HCT116 (cell line): ENCODE measurements around the gene EI24. TPM values are rescaled to one million over a fixed set of nuclear protein-coding genes. Genes with fewer than 3 reads are reported as not detected.

Experiments
- ATAC-seq: fragments of 200-7000 bp; cut with Tn5 transposase; 2 replicates; pipeline ENCODE4 v1.9.1; 2020; ENCODE audit warnings: mild to moderate bottlenecking, moderate library complexity
- BruUV-seq: library from RNA; stranded (reverse); fragments of 400-500 nt; replicated peaks from 2 replicates; lab custom pipeline; 2021; lab: Mats Ljungman, UMichigan
- CTCF ChIA-PET: fragments of 300-600 bp; sonication (Branson Sonifier 250); formaldehyde crosslinking; loops from one replicate; lab custom pipeline; 2021; ENCODE audit warnings: antibody characterized with exemption; lab: Charles Lee
- POLR2A ChIA-PET: fragments of 300-600, 350-600 bp; sonication (Branson Sonifier 250); formaldehyde crosslinking; loops from one replicate; lab custom pipeline; 2021; ENCODE audit warnings: antibody characterized with exemption; lab: Charles Lee
- RAD21 ChIA-PET, 2 experiments: fragments of 300-600 bp; sonication (Branson Sonifier 250); formaldehyde crosslinking; loops; one replicate each; lab custom pipeline; 2023; ENCODE audit warnings: low total read pairs in 2 of 2; ENCODE audit not compliant: uncharacterized antibody in 2 of 2, unreplicated experiment in 2 of 2, low non-redundant PET in 1 of 2; lab: Charles Lee
- DNase-seq: peaks from one replicate; pipeline ENCODE4 v3.0.0-alpha.2; 2010; ENCODE audit warnings: low read depth, low spot score
- H2AFZ ChIP-seq: fragments of 200-600 bp; shearing (Covaris generic), sonication (generic); 2 replicates; pipeline ENCODE4 v1.6.1; 2017; ENCODE audit warnings: low read depth, mixed run types, mixed read lengths, antibody characterized with exemption, low read length; ENCODE audit not compliant: poor library complexity, severe bottlenecking
- H3K27ac ChIP-seq: 2 replicates; pipeline ENCODE4 v1.5.1; 2012; ENCODE audit warnings: low read depth, low read length
- H3K27me3 ChIP-seq: fragments of 200-600 bp; sonication (generic); 2 replicates; pipeline ENCODE4 v1.6.1; 2016; ENCODE audit warnings: mixed run types, low read length, mixed read lengths; ENCODE audit not compliant: insufficient read depth
- H3K36me3 ChIP-seq, 2 experiments: fragments of 200-500 bp in 1 of 2; fragments of 200-600 bp in 1 of 2; sonication (Bioruptor generic) in 1 of 2; sonication (generic) in 1 of 2; 2 replicates each; pipeline versions ENCODE4 v1.5.1 to v1.6.1; 2014 to 2016; ENCODE audit warnings: low read length in 2 of 2, inconsistent platforms in 1 of 2, mixed read lengths in 1 of 2, mixed run types in 1 of 2; ENCODE audit not compliant: insufficient read depth in 2 of 2, control insufficient read depth in 1 of 2
- H3K4me1 ChIP-seq, 2 experiments: fragments of 200-600 bp in 1 of 2; sonication (generic) in 1 of 2; 2 replicates each; pipeline versions ENCODE4 v1.5.1 to v1.6.1; 2012 to 2017; ENCODE audit warnings: low read length in 2 of 2, inconsistent platforms in 1 of 2, mild to moderate bottlenecking in 1 of 2, mixed read lengths in 1 of 2, mixed run types in 1 of 2, moderate library complexity in 1 of 2; ENCODE audit not compliant: insufficient read depth in 2 of 2, control insufficient read depth in 1 of 2
- H3K4me2 ChIP-seq: fragments of 200-600 bp; sonication (generic); 2 replicates; pipeline ENCODE4 v1.6.1; 2017; ENCODE audit warnings: mixed run types, low read length, mixed read lengths
- H3K4me3 ChIP-seq, 2 experiments: fragments of 200-600 bp in 1 of 2; sonication (generic) in 1 of 2; replicated peaks in 1 of 2; 2 replicates each; pipeline ENCODE4 v1.5.1; 2011 to 2016; ENCODE audit warnings: low read length in 2 of 2, control low read depth in 1 of 2, low read depth in 1 of 2, mild to moderate bottlenecking in 1 of 2, mixed read lengths in 1 of 2, mixed run types in 1 of 2
- H3K79me2 ChIP-seq: fragments of 200-600 bp; sonication (generic); 2 replicates; pipeline ENCODE4 v1.6.1; 2017; ENCODE audit warnings: mild to moderate bottlenecking, mixed run types, low read length, moderate library complexity, mixed read lengths; ENCODE audit not compliant: insufficient read depth
- H3K9ac ChIP-seq: fragments of 200-600 bp; sonication (generic); 2 replicates; pipeline ENCODE4 v1.6.1; 2016; ENCODE audit warnings: low read length, mixed read lengths
- H3K9me2 ChIP-seq: fragments of 200-600 bp; sonication (generic), shearing (Covaris generic); 2 replicates; pipeline ENCODE4 v1.6.1; 2017; ENCODE audit warnings: mixed run types, mild to moderate bottlenecking, moderate library complexity; ENCODE audit not compliant: insufficient read depth
- H3K9me3 ChIP-seq, 2 experiments: fragments of 200-500 bp in 1 of 2; fragments of 200-600 bp in 1 of 2; sonication (Bioruptor generic) in 1 of 2; sonication (generic) in 1 of 2; 2 replicates each; pipeline ENCODE4 v1.6.1; 2014 to 2017; ENCODE audit warnings: low read length in 2 of 2, mixed read lengths in 2 of 2, inconsistent platforms in 1 of 2, low read depth in 1 of 2, mild to moderate bottlenecking in 1 of 2, mixed run types in 1 of 2, moderate library complexity in 1 of 2; ENCODE audit not compliant: control insufficient read depth in 1 of 2, insufficient read depth in 1 of 2
- H4K20me1 ChIP-seq: fragments of 200-600 bp; sonication (generic), shearing (Covaris generic); 2 replicates; pipeline ENCODE4 v1.6.1; 2017; ENCODE audit warnings: mixed run types, mild to moderate bottlenecking, moderate library complexity; ENCODE audit not compliant: insufficient read depth
- CEBPB ChIP-seq: IDR thresholded peaks from 2 replicates; pipeline ENCODE4 v1.6.1; 2012; ENCODE audit warnings: low read depth
- EZH2 ChIP-seq: fragments of 200-600 bp; sonication (generic); IDR thresholded peaks from 2 replicates; pipeline ENCODE4 v1.6.1; 2017; ENCODE audit warnings: antibody characterized with exemption, mixed run types
- EZH2phosphoT487 ChIP-seq: fragments of 200-600 bp; IDR thresholded peaks from 2 replicates; pipeline ENCODE4 v1.6.1; 2018; ENCODE audit warnings: antibody characterized with exemption, borderline replicate concordance
- FOSL1 ChIP-seq: IDR thresholded peaks from 2 replicates; pipeline ENCODE4 v1.6.1; 2012; ENCODE audit warnings: low read depth
- JUND ChIP-seq: IDR thresholded peaks from 2 replicates; pipeline ENCODE4 v1.6.1; 2012
- RAD21 ChIP-seq: IDR thresholded peaks from 2 replicates; pipeline ENCODE4 v1.6.1; 2012; ENCODE audit warnings: low read depth, mild to moderate bottlenecking
- REST ChIP-seq: IDR thresholded peaks from 2 replicates; pipeline ENCODE4 v1.6.1; 2012; ENCODE audit warnings: low read depth
- SP1 ChIP-seq: IDR thresholded peaks from 2 replicates; pipeline ENCODE4 v1.6.1; 2012; ENCODE audit warnings: low read depth
- SRF ChIP-seq: IDR thresholded peaks from 2 replicates; pipeline ENCODE4 v1.6.1; 2012; ENCODE audit warnings: low read depth
- TCF7L2 ChIP-seq: IDR thresholded peaks from 2 replicates; pipeline ENCODE4 v1.7.0; 2011; ENCODE audit warnings: borderline replicate concordance, inconsistent platforms; ENCODE audit not compliant: insufficient read depth, insufficient read length; ENCODE audit errors: extremely low read depth
- YY1 ChIP-seq: IDR thresholded peaks from 2 replicates; pipeline ENCODE4 v1.6.1; 2011; ENCODE audit warnings: low read length, low read depth, moderate library complexity, mild to moderate bottlenecking; ENCODE audit not compliant: insufficient replicate concordance; ENCODE audit errors: extremely low read depth
- ZFX ChIP-seq: fragments of 450-650 bp; IDR thresholded peaks from 2 replicates; pipeline ENCODE4 v1.6.1; 2017
- ZNF274 ChIP-seq: fragments of 200-500 bp; sonication (Bioruptor generic); IDR thresholded peaks from 2 replicates; pipeline ENCODE4 v1.6.1; 2014; ENCODE audit warnings: mild to moderate bottlenecking, low read depth, low read length, inconsistent platforms
- intact Hi-C: fragments of 100-400 bp; cut with micrococcal nuclease; formaldehyde crosslinking; loops from 2 replicates; pipeline ENCODE4 v1.10.0; 2022
- total RNA-seq: library from RNA; stranded (reverse); gene quantifications from one replicate; pipeline ENCODE4 v1.2.1, GENCODE V29; 2021; ENCODE audit not compliant: unreplicated experiment
- TF ChIP-seq, protein P1 (sequence below), 3 experiments: fragments of 200-600 bp in 1 of 3; sonication (generic) in 1 of 3; IDR thresholded peaks in 2 of 3; conservative IDR thresholded peaks in 1 of 3; 2 replicates each; pipeline ENCODE4 v1.5.1; 2012 to 2017; ENCODE audit warnings: low read depth in 2 of 3, low read length in 2 of 3, antibody characterized with exemption in 1 of 3, borderline replicate concordance in 1 of 3, control low read depth in 1 of 3, mild to moderate bottlenecking in 1 of 3, mixed read lengths in 1 of 3, mixed run types in 1 of 3, moderate library complexity in 1 of 3; ENCODE audit not compliant: insufficient read depth in 1 of 3
- TF ChIP-seq, protein P2 (sequence below): IDR thresholded peaks from 2 replicates; pipeline ENCODE4 v1.6.1; 2011; ENCODE audit warnings: mild to moderate bottlenecking, low read length, moderate library complexity; ENCODE audit not compliant: insufficient replicate concordance; ENCODE audit errors: extremely low read depth
- TF ChIP-seq, protein P3 (sequence below): IDR thresholded peaks from 2 replicates; pipeline ENCODE4 v1.6.1; 2012

The EI24 gene
- total RNA-seq, 1 experiment from 2014 or later, result 130 TPM

DNA sequence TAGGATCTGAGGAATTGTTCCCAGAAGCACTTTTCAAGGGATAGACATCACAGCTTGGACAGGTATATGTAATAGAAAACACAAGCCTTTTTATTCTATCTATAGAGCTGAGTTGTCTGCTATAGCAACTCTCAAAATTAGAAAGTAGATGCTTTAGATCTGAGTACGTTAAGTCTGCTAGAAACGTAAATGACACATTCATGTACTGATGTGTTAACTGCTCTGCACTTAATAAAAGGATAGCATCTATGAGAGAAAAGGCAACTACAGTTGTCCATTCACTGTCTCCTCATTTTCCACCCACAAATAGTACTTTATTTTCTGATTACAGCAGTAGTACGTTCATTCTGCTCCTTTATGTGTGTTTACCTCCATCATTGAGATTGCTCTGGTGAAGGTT lies 17.3 kb downstream of the EI24 start:
- H3K9me2 ChIP-seq, result no peaks in the 10 kb centered on the region
- ChIA-PET CTCF (no interaction called here), RAD21 (no interaction called here), POLR2A (no interaction called here)
- ATAC-seq, result no peak
- H3K27me3 ChIP-seq, result no peaks in the 10 kb centered on the region
- peaks cover 6 to 21% of the 10 kb centered on the region in 2 experiments; a peak in 3 of 4 replicates for H3K4me1 ChIP-seq
- no peak overlapping the region for H3K9ac ChIP-seq
- H3K36me3 ChIP-seq, result peaks cover 4 to 20% of the 10 kb centered on the region in 2 experiments; a peak in 2 of 4 replicates
- TF ChIP-seq SP1 (no peak), CEBPB (no peak), EZH2phosphoT487 (no peak), ZFX (no peak), EZH2 (no peak), REST (no peak), RAD21 (no peak), TCF7L2 (no peak), SRF (no peak), FOSL1 (no peak), YY1 (no peak), ZNF274 (no peak), JUND (no peak)
- TF ChIP-seq, protein P1, sequence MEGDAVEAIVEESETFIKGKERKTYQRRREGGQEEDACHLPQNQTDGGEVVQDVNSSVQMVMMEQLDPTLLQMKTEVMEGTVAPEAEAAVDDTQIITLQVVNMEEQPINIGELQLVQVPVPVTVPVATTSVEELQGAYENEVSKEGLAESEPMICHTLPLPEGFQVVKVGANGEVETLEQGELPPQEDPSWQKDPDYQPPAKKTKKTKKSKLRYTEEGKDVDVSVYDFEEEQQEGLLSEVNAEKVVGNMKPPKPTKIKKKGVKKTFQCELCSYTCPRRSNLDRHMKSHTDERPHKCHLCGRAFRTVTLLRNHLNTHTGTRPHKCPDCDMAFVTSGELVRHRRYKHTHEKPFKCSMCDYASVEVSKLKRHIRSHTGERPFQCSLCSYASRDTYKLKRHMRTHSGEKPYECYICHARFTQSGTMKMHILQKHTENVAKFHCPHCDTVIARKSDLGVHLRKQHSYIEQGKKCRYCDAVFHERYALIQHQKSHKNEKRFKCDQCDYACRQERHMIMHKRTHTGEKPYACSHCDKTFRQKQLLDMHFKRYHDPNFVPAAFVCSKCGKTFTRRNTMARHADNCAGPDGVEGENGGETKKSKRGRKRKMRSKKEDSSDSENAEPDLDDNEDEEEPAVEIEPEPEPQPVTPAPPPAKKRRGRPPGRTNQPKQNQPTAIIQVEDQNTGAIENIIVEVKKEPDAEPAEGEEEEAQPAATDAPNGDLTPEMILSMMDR (IDR thresholded peaks at IDR 0.05 in 2 of 3, conservative IDR thresholded peaks at IDR 0.05 in 1 of 3; ENCODE audit: borderline replicate concordance in 1 of 3, insufficient read depth in 1 of 3, low read depth in 2 of 3, low read length in 2 of 3), result no peak
- TF ChIP-seq, protein P2, sequence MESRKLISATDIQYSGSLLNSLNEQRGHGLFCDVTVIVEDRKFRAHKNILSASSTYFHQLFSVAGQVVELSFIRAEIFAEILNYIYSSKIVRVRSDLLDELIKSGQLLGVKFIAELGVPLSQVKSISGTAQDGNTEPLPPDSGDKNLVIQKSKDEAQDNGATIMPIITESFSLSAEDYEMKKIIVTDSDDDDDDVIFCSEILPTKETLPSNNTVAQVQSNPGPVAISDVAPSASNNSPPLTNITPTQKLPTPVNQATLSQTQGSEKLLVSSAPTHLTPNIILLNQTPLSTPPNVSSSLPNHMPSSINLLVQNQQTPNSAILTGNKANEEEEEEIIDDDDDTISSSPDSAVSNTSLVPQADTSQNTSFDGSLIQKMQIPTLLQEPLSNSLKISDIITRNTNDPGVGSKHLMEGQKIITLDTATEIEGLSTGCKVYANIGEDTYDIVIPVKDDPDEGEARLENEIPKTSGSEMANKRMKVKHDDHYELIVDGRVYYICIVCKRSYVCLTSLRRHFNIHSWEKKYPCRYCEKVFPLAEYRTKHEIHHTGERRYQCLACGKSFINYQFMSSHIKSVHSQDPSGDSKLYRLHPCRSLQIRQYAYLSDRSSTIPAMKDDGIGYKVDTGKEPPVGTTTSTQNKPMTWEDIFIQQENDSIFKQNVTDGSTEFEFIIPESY, result no peak
- TF ChIP-seq, protein P3, sequence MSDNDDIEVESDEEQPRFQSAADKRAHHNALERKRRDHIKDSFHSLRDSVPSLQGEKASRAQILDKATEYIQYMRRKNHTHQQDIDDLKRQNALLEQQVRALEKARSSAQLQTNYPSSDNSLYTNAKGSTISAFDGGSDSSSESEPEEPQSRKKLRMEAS, result no peak
- H3K79me2 ChIP-seq, result peaks cover 4% of the 10 kb centered on the region; the same call in 1 of the 2 replicates
- H4K20me1 ChIP-seq, result no peaks in the 10 kb centered on the region
- no peaks in the 10 kb centered on the region for H3K9me3 ChIP-seq
- H2AFZ ChIP-seq, result no peak overlapping the region
- BruUV-seq, result no TSS peak
- intact Hi-C loops, result no loop called here
- no peak for DNase-seq
- no peak overlapping the region for H3K4me3 ChIP-seq
- H3K27ac ChIP-seq, result no peak overlapping the region
- H3K4me2 ChIP-seq, result no peak overlapping the region
